A673 (cell line): ENCODE data around the gene UNC13B. TPM values are rescaled to one million over a fixed set of nuclear protein-coding genes. Genes with fewer than 3 reads are reported as not detected.

Source experiments
- BruUV-seq: library from RNA; stranded (reverse); fragments of 400-500 nt; replicated peaks from 2 replicates; lab custom pipeline; 2021; lab: Mats Ljungman, UMichigan
- CTCF ChIA-PET: fragments of 300-600 bp; sonication (Branson Sonifier 250); formaldehyde crosslinking; loops from one replicate; lab custom pipeline; 2022; ENCODE audit warnings: antibody characterized with exemption; lab: Charles Lee
- POLR2A ChIA-PET: fragments of 300-600 bp; sonication (Branson Sonifier 250); formaldehyde crosslinking; loops from one replicate; lab custom pipeline; 2022; ENCODE audit warnings: antibody characterized with exemption; ENCODE audit not compliant: low non-redundant PET; lab: Charles Lee
- DNase-seq: peaks from one replicate; pipeline ENCODE4 v3.0.0-alpha.2; 2015; ENCODE audit warnings: low spot score
- H3K27ac ChIP-seq: fragments of 200-600 bp; sonication (generic); 2 replicates; pipeline ENCODE4 v1.5.1; 2016; ENCODE audit warnings: mixed run types, low read depth, mild to moderate bottlenecking, mixed read lengths, antibody characterized with exemption, low read length; ENCODE audit not compliant: poor library complexity, severe bottlenecking
- H3K27me3 ChIP-seq: fragments of 200-600 bp; sonication (generic); replicated peaks from 2 replicates; pipeline ENCODE4 v1.6.1; 2017; ENCODE audit warnings: mixed run types, low read depth, mild to moderate bottlenecking, mixed read lengths, antibody characterized with exemption, low read length; ENCODE audit not compliant: insufficient read depth, poor library complexity
- H3K36me3 ChIP-seq: fragments of 200-600 bp; sonication (generic); 2 replicates; pipeline ENCODE4 v1.6.1; 2016; ENCODE audit warnings: mixed run types, mild to moderate bottlenecking, mixed read lengths, antibody characterized with exemption, low read length; ENCODE audit not compliant: insufficient read depth, poor library complexity, severe bottlenecking
- H3K4me1 ChIP-seq: fragments of 200-600 bp; sonication (generic); 2 replicates; pipeline ENCODE4 v1.6.1; 2017; ENCODE audit warnings: mixed run types, mild to moderate bottlenecking, mixed read lengths, antibody characterized with exemption, low read length; ENCODE audit not compliant: insufficient read depth, poor library complexity, severe bottlenecking
- H3K4me3 ChIP-seq: fragments of 200-600 bp; sonication (generic); 2 replicates; pipeline ENCODE4 v1.5.1; 2016; ENCODE audit warnings: low read depth, mixed run types, mild to moderate bottlenecking, mixed read lengths, low read length; ENCODE audit not compliant: poor library complexity, severe bottlenecking
- H3K9me3 ChIP-seq: fragments of 200-600 bp; sonication (generic); 2 replicates; pipeline ENCODE4 v1.6.1; 2016; ENCODE audit warnings: mixed run types, low read depth, mild to moderate bottlenecking, mixed read lengths, antibody characterized with exemption, low read length; ENCODE audit not compliant: poor library complexity, severe bottlenecking
- CTCF ChIP-seq: fragments of 300-800, 200-600 bp; sonication (generic); conservative IDR thresholded peaks from 2 replicates; pipeline ENCODE4 v1.5.1; 2017; ENCODE audit warnings: low read depth, mild to moderate bottlenecking, antibody characterized with exemption, low read length, moderate library complexity, mixed read lengths
- EZH2 ChIP-seq: fragments of 200-600 bp; sonication (generic); IDR thresholded peaks from 2 replicates; pipeline ENCODE4 v1.6.1; 2017; ENCODE audit warnings: borderline replicate concordance, low read depth, mild to moderate bottlenecking, mixed read lengths, antibody characterized with exemption, low read length; ENCODE audit not compliant: poor library complexity, severe bottlenecking
- intact Hi-C: fragments of 100-400 bp; cut with micrococcal nuclease; formaldehyde crosslinking; loops from one replicate; pipeline ENCODE4 v1.10.0; 2022; ENCODE audit not compliant: unreplicated experiment
- total RNA-seq: library from RNA; stranded (reverse); gene quantifications from 2 replicates; pipeline ENCODE4 v1.2.3, GENCODE V29; 2021

UNC13B gene
- total RNA-seq, 1 experiment from 2014 or later = 19.8 TPM

- Histone ChIP-seq H3K4me3 (no peak overlapping the region), H3K27me3 (no peaks in the 10 kb centered on the region), H3K9me3 (peaks cover 29% of the 10 kb centered on the region), H3K27ac (no peak overlapping the region), H3K4me1 (no peaks in the 10 kb centered on the region), H3K36me3 (no peaks in the 10 kb centered on the region)
- DNase-seq = no peak
- no TSS peak for BruUV-seq
- CTCF ChIA-PET = no interaction called here
- POLR2A ChIA-PET = no interaction called here
- TF ChIP-seq CTCF (no peak), EZH2 (no peak)
- intact Hi-C loops = no loop called here
Measured at GRCh38 chr9:35193762-35194161, 32.0 kb downstream of the UNC13B start.

- no peaks in the 10 kb centered on the region for H3K36me3 ChIP-seq
- peaks cover 29% of the 10 kb centered on the region for H3K9me3 ChIP-seq
- no peak for TF ChIP-seq EZH2
- no peak for TF ChIP-seq CTCF
- CTCF ChIA-PET = no interaction called here
- no peak overlapping the region for H3K4me3 ChIP-seq
- DNase-seq = no peak
- no TSS peak for BruUV-seq
- intact Hi-C loops = no loop called here
- H3K27me3 ChIP-seq = no peaks in the 10 kb centered on the region
- POLR2A ChIA-PET = no interaction called here
- no peaks in the 10 kb centered on the region for H3K4me1 ChIP-seq
- no peak overlapping the region for H3K27ac ChIP-seq
Measured at GRCh38 chr9:35195683-35196082, 33.9 kb downstream of the UNC13B start.

- Histone ChIP-seq H3K9me3 (peaks cover 9% of the 10 kb centered on the region), H3K36me3 (no peaks in the 10 kb centered on the region), H3K27me3 (no peaks in the 10 kb centered on the region), H3K4me3 (no peak overlapping the region), H3K27ac (no peak overlapping the region), H3K4me1 (no peaks in the 10 kb centered on the region)
- no peak for DNase-seq
- no TSS peak for BruUV-seq
- POLR2A ChIA-PET = no interaction called here
- TF ChIP-seq EZH2 = no peak
- TF ChIP-seq CTCF = no peak
- CTCF ChIA-PET = no interaction called here
- intact Hi-C loops = no loop called here
Measured at GRCh38 chr9:35198191-35198590, 36.4 kb downstream of the UNC13B start.
